H1 (cell line): ENCODE results near the gene BTNL2. TPM values are rescaled to one million over a fixed set of nuclear protein-coding genes. Genes with fewer than 3 reads are reported as not detected.

ENCODE experiments used
- CTCF ChIA-PET: fragments of 300-600 bp; sonication (Branson Sonifier 250); formaldehyde crosslinking; loops from one replicate; lab custom pipeline; 2021; ENCODE audit not compliant: partially characterized antibody; lab: Charles Lee
- POLR2A ChIA-PET: fragments of 300-600 bp; sonication (Branson Sonifier 250); formaldehyde crosslinking; loops from one replicate; lab custom pipeline; 2021; ENCODE audit warnings: inconsistent platforms; ENCODE audit not compliant: partially characterized antibody; lab: Charles Lee
- DNase-seq, 2 experiments: peaks; one replicate each; pipeline versions ENCODE4 v3.0.0 to v3.0.0-alpha.2; 2010 to 2022; ENCODE audit warnings: low spot score in 2 of 2, low read depth in 1 of 2, mixed read lengths in 1 of 2
- FAIRE-seq: peaks from 2 replicates; lab custom pipeline; 2011; peaks lifted over from hg19 to GRCh38; lab: Jason Lieb, UNC
- H2AFZ ChIP-seq: 2 replicates; pipeline ENCODE4 v1.8.1; 2012; ENCODE audit warnings: low read length, inconsistent platforms
- H2AK5ac ChIP-seq: 2 replicates; pipeline ENCODE4 v1.6.1; 2013; ENCODE audit warnings: low read depth, low read length
- H2BK120ac ChIP-seq: replicated peaks from 2 replicates; pipeline ENCODE3; 2013; ENCODE audit warnings: low read depth, low read length, inconsistent platforms
- H2BK12ac ChIP-seq: 2 replicates; pipeline ENCODE4 v1.6.1; 2013; ENCODE audit warnings: low read depth, low read length
- H2BK15ac ChIP-seq: 2 replicates; pipeline ENCODE4 v1.6.1; 2013; ENCODE audit warnings: low read length
- H2BK20ac ChIP-seq: 2 replicates; pipeline ENCODE4 v1.6.1; 2013; ENCODE audit warnings: low read length
- H2BK5ac ChIP-seq: 2 replicates; pipeline ENCODE4 v1.6.1; 2013; ENCODE audit warnings: low read depth, low read length
- H3K14ac ChIP-seq: 2 replicates; pipeline ENCODE4 v1.6.1; 2013; ENCODE audit warnings: inconsistent platforms; ENCODE audit not compliant: insufficient read length
- H3K18ac ChIP-seq: 2 replicates; pipeline ENCODE4 v1.6.1; 2013; ENCODE audit warnings: low read length; ENCODE audit errors: extremely low read depth
- H3K23ac ChIP-seq: 2 replicates; pipeline ENCODE4 v1.6.1; 2013; ENCODE audit warnings: inconsistent platforms; ENCODE audit not compliant: insufficient read length
- H3K23me2 ChIP-seq: 2 replicates; pipeline ENCODE4 v1.6.1; 2013; ENCODE audit warnings: low read depth, low read length
- H3K27ac ChIP-seq: 2 replicates; pipeline ENCODE4 v1.6.1; 2011; ENCODE audit warnings: low read depth, low read length, inconsistent platforms
- H3K27me3 ChIP-seq, 4 experiments: replicated peaks in 1 of 4; 1 replicate in 1 of 4; 2 replicates in 3 of 4; pipeline versions ENCODE4 v1.6.1 to v1.8.1; 2011 to 2013; ENCODE audit warnings: low read length in 3 of 4, mild to moderate bottlenecking in 3 of 4, inconsistent platforms in 2 of 4, mixed read lengths in 2 of 4, moderate library complexity in 1 of 4; ENCODE audit not compliant: control insufficient read depth in 3 of 4, insufficient read depth in 3 of 4; ENCODE audit errors: extremely low read depth in 1 of 4
- H3K36me3 ChIP-seq, 4 experiments: 2 replicates each; pipeline versions ENCODE4 v1.6.1 to v1.8.1; 2011 to 2013; ENCODE audit warnings: mild to moderate bottlenecking in 4 of 4, low read length in 3 of 4, moderate library complexity in 2 of 4, control low read depth in 1 of 4, inconsistent platforms in 1 of 4; ENCODE audit not compliant: insufficient read depth in 4 of 4, control insufficient read depth in 2 of 4
- H3K4ac ChIP-seq: replicated peaks from 2 replicates; pipeline ENCODE3; 2013; ENCODE audit warnings: low read length, low read depth, mixed read lengths, inconsistent platforms; ENCODE audit not compliant: insufficient read length
- H3K4me1 ChIP-seq, 4 experiments: replicated peaks in 1 of 4; 1 replicate in 1 of 4; 2 replicates in 3 of 4; pipeline versions ENCODE4 v1.6.1 to v1.8.1; 2011 to 2013; ENCODE audit warnings: low read length in 3 of 4, inconsistent platforms in 2 of 4, mixed read lengths in 1 of 4; ENCODE audit not compliant: insufficient read depth in 4 of 4, control insufficient read depth in 3 of 4
- H3K4me2 ChIP-seq, 2 experiments: 2 replicates each; pipeline versions ENCODE4 v1.6.1 to v1.8.1; 2011 to 2013; ENCODE audit warnings: low read depth in 2 of 2, low read length in 2 of 2, control low read depth in 1 of 2, inconsistent platforms in 1 of 2, mild to moderate bottlenecking in 1 of 2; ENCODE audit not compliant: insufficient read depth in 1 of 2
- H3K4me3 ChIP-seq, 4 experiments: fragments of 200-600, 300-600 bp in 1 of 4; sonication (generic), shearing (Covaris generic), sonication (Bioruptor Twin) in 1 of 4; 2 replicates each; pipeline versions ENCODE4 v1.5.1 to v1.8.1; 2011 to 2016; ENCODE audit warnings: low read length in 4 of 4, low read depth in 3 of 4, control low read depth in 2 of 4, inconsistent platforms in 2 of 4, mild to moderate bottlenecking in 2 of 4, mixed read lengths in 1 of 4, moderate library complexity in 1 of 4; ENCODE audit not compliant: insufficient read depth in 2 of 4; ENCODE audit errors: extremely low read depth in 1 of 4
- H3K56ac ChIP-seq: replicated peaks from 2 replicates; pipeline ENCODE3; 2013; ENCODE audit warnings: low read depth, mild to moderate bottlenecking, mixed read lengths, low read length, inconsistent platforms; ENCODE audit not compliant: insufficient read length
- H3K79me1 ChIP-seq: 2 replicates; pipeline ENCODE4 v1.6.1; 2013; ENCODE audit warnings: low read depth, low read length, control low read depth
- H3K79me2 ChIP-seq, 2 experiments: 2 replicates each; pipeline versions ENCODE4 v1.6.1 to v1.8.1; 2012 to 2013; ENCODE audit warnings: low read length in 2 of 2, mild to moderate bottlenecking in 2 of 2, inconsistent platforms in 1 of 2; ENCODE audit not compliant: insufficient read depth in 2 of 2, control insufficient read depth in 1 of 2
- H3K9ac ChIP-seq, 4 experiments: replicated peaks in 1 of 4; 1 replicate in 1 of 4; 2 replicates in 3 of 4; pipeline versions ENCODE4 v1.6.1 to v1.8.1; 2011 to 2013; ENCODE audit warnings: low read depth in 3 of 4, low read length in 3 of 4, control low read depth in 2 of 4, mild to moderate bottlenecking in 2 of 4, moderate library complexity in 2 of 4, inconsistent platforms in 1 of 4; ENCODE audit errors: extremely low read depth in 1 of 4
- H3K9me3 ChIP-seq, 2 experiments: 2 replicates each; pipeline versions ENCODE4 v1.6.1 to v1.8.1; 2012 to 2013; ENCODE audit warnings: mild to moderate bottlenecking in 2 of 2, moderate library complexity in 2 of 2, control low read depth in 1 of 2, inconsistent platforms in 1 of 2, low read depth in 1 of 2, low read length in 1 of 2, mixed read lengths in 1 of 2; ENCODE audit not compliant: insufficient read depth in 2 of 2
- H4K20me1 ChIP-seq, 2 experiments: replicated peaks in 1 of 2; 2 replicates each; pipeline versions ENCODE3 to v1.8.1; 2011 to 2013; ENCODE audit warnings: inconsistent platforms in 2 of 2, low read length in 2 of 2, mild to moderate bottlenecking in 1 of 2; ENCODE audit not compliant: insufficient read depth in 2 of 2, control insufficient read depth in 1 of 2
- H4K5ac ChIP-seq: 2 replicates; pipeline ENCODE4 v1.6.1; 2013; ENCODE audit warnings: low read length, low read depth, mixed read lengths, inconsistent platforms; ENCODE audit not compliant: insufficient read length
- H4K8ac ChIP-seq: 2 replicates; pipeline ENCODE4 v1.8.0; 2013; ENCODE audit warnings: mild to moderate bottlenecking, moderate library complexity, low read length, inconsistent platforms; ENCODE audit not compliant: insufficient read depth; ENCODE audit errors: extremely low read depth
- H4K91ac ChIP-seq: replicated peaks from 2 replicates; pipeline ENCODE3; 2013; ENCODE audit warnings: low read length, mixed read lengths, inconsistent platforms; ENCODE audit not compliant: insufficient read length
- BRCA1 ChIP-seq: IDR thresholded peaks from 2 replicates; pipeline ENCODE4 v1.6.1; 2012; ENCODE audit warnings: low read depth, low read length, improper control_type of control experiment
- E2F6 ChIP-seq: IDR thresholded peaks from 2 replicates; pipeline ENCODE4 v1.6.1; 2012; ENCODE audit warnings: inconsistent platforms
- EP300 ChIP-seq, 2 experiments: IDR thresholded peaks; 1 replicate in 1 of 2; 2 replicates in 1 of 2; pipeline ENCODE4 v1.6.1; 2011 to 2012; ENCODE audit warnings: low read depth in 2 of 2, low read length in 2 of 2, mild to moderate bottlenecking in 2 of 2, borderline replicate concordance in 1 of 2, inconsistent platforms in 1 of 2, moderate library complexity in 1 of 2
- RXRA ChIP-seq: IDR thresholded peaks from 2 replicates; pipeline ENCODE4 v1.6.1; 2011; ENCODE audit warnings: low read depth, mild to moderate bottlenecking, low read length, moderate library complexity; ENCODE audit not compliant: insufficient read depth
- SIX5 ChIP-seq: IDR thresholded peaks from 2 replicates; pipeline ENCODE4 v1.6.1; 2011; ENCODE audit warnings: mild to moderate bottlenecking, low read depth, low read length
- SRF ChIP-seq: IDR thresholded peaks from 2 replicates; pipeline ENCODE4 v1.6.1; 2011; ENCODE audit warnings: mild to moderate bottlenecking, low read depth, low read length, moderate library complexity
- WGBS, 2 experiments: shearing (Covaris generic) in 1 of 2; methylation state at CpG; one replicate each; pipeline versions ENCODE4 v1.1.6 to v1.1.7; 2013 to 2015; ENCODE audit warnings: low lambda C conversion rate in 2 of 2, mixed read lengths in 2 of 2, inconsistent platforms in 1 of 2, low coverage in 1 of 2, missing lambda C conversion rate in 1 of 2; ENCODE audit not compliant: insufficient replicate concordance in 2 of 2, insufficient coverage in 1 of 2, insufficient read length in 1 of 2; ENCODE audit errors: extremely low coverage in 1 of 2, missing lambda C conversion rate in 1 of 2; 5-methylcytosine and 5-hydroxymethylcytosine counted together
- polyA plus RNA-seq, 7 experiments: library from polyadenylated mRNA; depleted of rRNA in 3 of 7; stranded (reverse) in 5 of 7; unstranded in 2 of 7; fragments of >200 nt in 5 of 7; fragments of 200-250 nt in 2 of 7; gene quantifications; 1 replicate in 5 of 7; 2 replicates in 1 of 7; 4 replicates in 1 of 7; pipeline versions ENCODE4 v1.2.1 to v1.2.3, GENCODE V29; 2011 to 2013; ENCODE audit warnings: missing spikeins in 2 of 7, mixed read lengths in 2 of 7
- total RNA-seq: library from RNA; stranded (reverse); fragmentation: NEBNext Ultra II Directional; extraction: Animal tissue kit (Norgen Biotek cat#: 25700); gene quantifications from 2 replicates; pipeline ENCODE4 v1.2.1, GENCODE V29; 2021

The BTNL2 gene
- total and polyA plus RNA-seq, 2 of the 8 experiments (the other 6 are each of a cell fraction or from before 2014, with no cell fraction given): not detected

- CTCF ChIA-PET: interaction anchor here (0.6 kb wide), 1 partner anchor 43 kb away, joined by 3 read pairs; no protein-coding TSS in a partner anchor
- Histone ChIP-seq H2BK12ac (no peak overlapping the region), H2BK20ac (no peak overlapping the region), H2AFZ (no peak overlapping the region), H3K79me1 (no peaks in the 10 kb centered on the region), H3K36me3 (no peaks in the 10 kb centered on the region), H3K18ac (no peak overlapping the region), H3K9me3 (no peaks in the 10 kb centered on the region), H3K14ac (no peak overlapping the region), H4K20me1 (no peaks in the 10 kb centered on the region), H3K4ac (no peak overlapping the region), H2BK5ac (no peak overlapping the region), H4K91ac (no peak overlapping the region), H2BK15ac (no peak overlapping the region), H3K23ac (no peak overlapping the region), H3K23me2 (peaks cover 2% of the 10 kb centered on the region; the same call in 1 of the 2 replicates), H3K56ac (no peak overlapping the region), H4K8ac (no peak overlapping the region), H3K27ac (no peak overlapping the region), H3K27me3 (no peaks in the 10 kb centered on the region), H2BK120ac (no peak overlapping the region), H2AK5ac (no peak overlapping the region), H3K79me2 (no peaks in the 10 kb centered on the region), H4K5ac (no peak overlapping the region), H3K4me3 (no peak overlapping the region), H3K4me1 (no peaks in the 10 kb centered on the region), H3K9ac (no peak overlapping the region), H3K4me2 (no peak overlapping the region)
- no peak for DNase-seq
- WGBS, 2 experiments: 82% methylated on average over 1 of the region's 1 CpG; no CpG with 5 or more reads in 1 of the 2 experiments
- FAIRE-seq: no peak
- POLR2A ChIA-PET: no interaction called here
- TF ChIP-seq SIX5 (no peak), E2F6 (no peak), SRF (no peak), RXRA (no peak), BRCA1 (no peak), EP300 (IDR thresholded peaks at IDR 0.05; ENCODE audit: borderline replicate concordance in 1 of 2, low read depth in 2 of 2, low read length in 2 of 2) (no peak)
Measured at GRCh38 chr6:32371229-32371628, 35.8 kb downstream of the BTNL2 start.
